ENCODE measurements around the gene ARL4A.
"Not testable (repeated sequence)": the region's sequence is repeated elsewhere in the genome, so short reads cannot be mapped to it uniquely, and the experiment has no call there.

ARL4A gene
- total RNA-seq: 136 to 146 reads per million in 2 donors

GRCh38 chr7:12686891-12687717 lies at the start of gene ARL4A:
TSS of gene ARL4A (plus strand) at chr7:12687633. CDS start at chr7:12688255, 622 bp downstream.
- DNase-seq: peak; percentile 60 to 95 (median 79)

- peak in 1 of 5 experiments; percentile 17 for DNase-seq
These were observed 49.4 kb upstream of the ARL4A start for GRCh38 chr7:12637819-12638592.

- peak in 2 of 5 experiments; percentile 22 to 51 for DNase-seq
These were observed 48.5 kb upstream of the ARL4A start for GRCh38 chr7:12638851-12639456.

GRCh38 chr7:12640299-12641096 lies 46.9 kb upstream of the ARL4A start:
- DNase-seq: no peak

GRCh38 chr7:12641196-12641595 lies 46.2 kb upstream of the ARL4A start:
- DNase-seq: no peak

DNA sequence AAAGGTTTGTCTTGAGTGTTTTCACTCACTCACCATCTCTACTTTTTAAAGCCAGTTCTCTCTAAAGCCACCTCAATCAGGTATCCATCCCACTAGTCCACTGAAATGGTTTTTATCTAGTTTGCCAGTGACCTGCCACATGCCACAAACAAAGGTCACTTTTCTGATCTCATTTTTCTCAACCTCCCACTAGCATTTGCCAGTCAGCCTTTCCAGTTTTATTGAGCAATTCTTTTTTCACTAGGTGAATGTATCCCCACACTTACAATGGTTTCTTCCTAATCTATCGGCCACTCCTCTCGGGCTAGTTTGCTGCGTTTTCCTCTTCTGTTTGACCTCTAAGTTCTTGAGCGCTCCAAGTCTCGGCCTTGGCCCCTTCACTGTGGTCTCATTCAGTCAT lies 44.9 kb upstream of the ARL4A start:
- no peak for DNase-seq

DNA sequence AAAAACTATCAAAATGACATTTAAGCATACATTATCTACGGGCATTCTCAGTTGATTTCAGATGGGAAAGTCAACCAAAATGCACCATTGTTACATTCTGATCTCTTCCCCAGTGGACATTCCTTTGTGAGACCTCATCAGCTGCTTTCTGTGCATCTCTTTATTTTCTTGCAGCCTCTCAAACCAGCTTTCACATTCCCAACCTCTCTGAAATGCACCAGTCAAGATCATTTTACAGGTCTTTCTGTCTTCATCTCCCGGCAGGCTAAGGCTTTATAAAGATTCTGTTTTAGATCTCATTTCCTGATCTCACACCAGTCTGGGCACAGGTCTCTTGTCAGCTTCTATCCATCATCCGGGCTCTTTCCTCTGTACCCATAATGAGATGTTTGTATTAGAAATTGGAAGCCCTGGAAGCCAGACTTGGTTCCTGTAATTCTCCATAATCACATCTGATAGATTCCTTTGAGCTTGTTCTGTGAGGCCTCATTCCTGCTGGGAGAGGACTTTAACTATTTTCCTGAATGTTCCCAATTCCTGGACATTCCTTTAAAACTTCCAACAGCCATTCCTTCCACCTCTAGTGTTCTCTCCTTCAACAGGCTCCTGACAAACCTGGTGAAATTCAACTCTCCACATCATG lies 44.3 kb upstream of the ARL4A start:
- no peak for DNase-seq

- no peak for DNase-seq
These were observed 43.8 kb upstream of the ARL4A start for GRCh38 chr7:12643644-12644043.

DNA sequence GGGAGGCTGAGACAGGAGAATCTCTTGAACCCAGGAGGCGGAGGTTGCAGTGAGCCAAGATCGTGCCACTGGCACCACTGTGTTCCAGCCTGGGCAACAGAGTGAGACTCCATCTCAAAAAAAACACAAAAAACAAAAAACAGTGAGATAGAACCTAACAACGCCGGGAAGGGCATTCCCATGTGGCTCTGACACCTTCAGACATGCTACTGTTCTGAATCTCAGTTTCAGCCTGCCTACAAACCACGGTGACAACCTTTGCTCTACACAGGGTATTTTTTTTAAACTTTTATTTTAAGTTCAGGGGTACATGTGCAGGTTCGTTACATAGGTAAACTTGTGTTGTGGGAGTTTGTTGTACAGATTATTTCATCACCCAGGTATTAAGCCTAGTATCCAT lies 42.2 kb upstream of the ARL4A start:
- DNase-seq: not testable (repeated sequence)

GRCh38 chr7:12646139-12646538 lies 41.3 kb upstream of the ARL4A start:
- DNase-seq: no peak

DNA sequence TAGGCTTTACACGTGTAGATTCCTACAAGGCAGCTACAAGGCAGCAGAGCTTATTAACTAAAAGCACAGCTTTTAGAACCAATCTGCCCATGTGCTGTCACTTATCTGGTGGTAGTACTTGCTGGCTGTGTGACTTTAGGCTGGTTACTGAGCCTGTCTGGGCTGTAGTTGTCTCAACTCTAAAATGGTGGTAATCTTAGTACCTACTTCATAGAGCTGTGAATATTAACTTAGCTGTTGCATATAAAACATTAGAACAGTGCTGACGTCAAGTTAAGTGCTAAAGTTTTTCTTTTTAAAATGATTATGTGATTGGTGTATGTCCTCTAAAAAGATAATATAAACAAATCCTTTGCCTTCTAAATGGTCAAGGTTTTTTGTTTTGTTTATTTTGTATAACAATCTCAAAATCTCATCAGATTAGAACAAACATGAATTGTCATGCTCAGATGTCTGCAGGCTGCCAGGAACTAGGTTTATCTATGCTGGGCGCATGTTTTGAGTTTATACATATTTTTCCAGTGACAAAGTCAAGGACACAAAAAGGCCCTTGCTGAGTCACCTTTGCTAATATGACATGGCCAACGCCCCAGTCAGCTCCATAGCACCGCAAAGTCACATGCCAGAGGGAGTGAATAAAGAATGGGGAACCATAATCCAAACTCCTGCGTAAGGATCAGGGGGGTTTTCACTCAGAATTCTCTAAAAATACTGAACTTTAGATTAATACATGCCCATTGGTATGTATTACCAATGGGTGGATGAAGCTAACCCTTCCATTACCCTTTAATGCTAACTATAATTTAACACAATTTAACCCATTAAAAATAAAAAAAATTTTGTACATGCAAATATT lies 39.8 kb upstream of the ARL4A start:
- DNase-seq: no peak

- no peak for DNase-seq
These were observed 38.6 kb upstream of the ARL4A start for GRCh38 chr7:12648704-12649261.

- DNase-seq: no peak
These were observed 38.1 kb upstream of the ARL4A start for GRCh38 chr7:12649348-12649747.

GRCh38 chr7:12650080-12650479 lies 37.4 kb upstream of the ARL4A start:
- DNase-seq: no peak

- no peak for DNase-seq
These were observed 34.3 kb upstream of the ARL4A start for GRCh38 chr7:12653110-12653509.

- DNase-seq: no peak
These were observed 33.9 kb upstream of the ARL4A start for GRCh38 chr7:12653518-12653917.

DNA sequence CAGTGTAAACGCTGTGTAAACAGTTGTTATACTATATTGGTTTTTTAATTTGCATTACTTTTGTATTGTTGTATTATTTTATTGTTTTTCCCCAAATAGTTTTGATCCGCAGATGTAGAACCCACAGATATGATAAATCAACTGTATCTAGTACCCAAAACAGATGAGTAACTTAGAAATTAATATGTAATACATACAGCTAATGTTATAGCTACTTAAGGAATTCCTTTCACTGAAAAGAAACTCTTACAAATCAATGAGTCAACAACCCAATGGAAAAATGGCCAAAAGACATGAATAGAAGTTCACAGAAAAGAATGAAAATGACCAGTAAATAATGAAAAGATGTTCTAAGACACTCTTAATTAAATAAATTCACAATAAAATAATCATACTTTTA lies 32.3 kb upstream of the ARL4A start:
- DNase-seq: no peak

GRCh38 chr7:12660423-12660822 lies 27.0 kb upstream of the ARL4A start:
- DNase-seq: not testable (repeated sequence)

- DNase-seq: not testable (repeated sequence)
These were observed 26.4 kb upstream of the ARL4A start for GRCh38 chr7:12660986-12661385.

DNA sequence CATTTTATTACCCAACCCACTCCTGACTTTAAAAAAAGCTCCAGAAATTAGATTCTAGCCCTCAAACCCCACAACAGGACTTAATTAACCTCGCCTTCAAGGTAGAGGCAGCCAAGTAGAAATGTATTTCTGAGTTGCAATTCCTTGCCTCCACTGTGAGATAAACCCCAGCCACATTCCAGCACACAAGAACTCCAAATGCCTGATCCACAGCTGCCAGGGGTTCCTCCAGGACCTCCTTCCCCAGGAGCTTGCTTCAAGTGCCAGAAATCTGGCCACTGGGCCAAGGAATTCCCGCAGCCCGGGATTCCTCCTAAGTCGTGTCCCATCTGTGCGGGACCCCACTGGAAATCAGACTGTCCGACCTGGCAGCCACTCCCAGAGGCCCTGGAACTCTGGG lies 25.9 kb upstream of the ARL4A start:
- DNase-seq: no peak
